HG03342 (cell line): ENCODE data around the gene LIPT1.
"Not testable (repeated sequence)": the region's sequence is repeated elsewhere in the genome, so short reads cannot be mapped to it uniquely, and the experiment has no call there.

ENCODE experiments used
- ATAC-seq: cut with Tn5 transposase; IDR thresholded peaks from one replicate; pipeline ENCODE4 v1.9.1; 2021; ENCODE audit warnings: mild to moderate bottlenecking, moderate library complexity; ENCODE audit not compliant: unreplicated experiment

The LIPT1 gene

DNA sequence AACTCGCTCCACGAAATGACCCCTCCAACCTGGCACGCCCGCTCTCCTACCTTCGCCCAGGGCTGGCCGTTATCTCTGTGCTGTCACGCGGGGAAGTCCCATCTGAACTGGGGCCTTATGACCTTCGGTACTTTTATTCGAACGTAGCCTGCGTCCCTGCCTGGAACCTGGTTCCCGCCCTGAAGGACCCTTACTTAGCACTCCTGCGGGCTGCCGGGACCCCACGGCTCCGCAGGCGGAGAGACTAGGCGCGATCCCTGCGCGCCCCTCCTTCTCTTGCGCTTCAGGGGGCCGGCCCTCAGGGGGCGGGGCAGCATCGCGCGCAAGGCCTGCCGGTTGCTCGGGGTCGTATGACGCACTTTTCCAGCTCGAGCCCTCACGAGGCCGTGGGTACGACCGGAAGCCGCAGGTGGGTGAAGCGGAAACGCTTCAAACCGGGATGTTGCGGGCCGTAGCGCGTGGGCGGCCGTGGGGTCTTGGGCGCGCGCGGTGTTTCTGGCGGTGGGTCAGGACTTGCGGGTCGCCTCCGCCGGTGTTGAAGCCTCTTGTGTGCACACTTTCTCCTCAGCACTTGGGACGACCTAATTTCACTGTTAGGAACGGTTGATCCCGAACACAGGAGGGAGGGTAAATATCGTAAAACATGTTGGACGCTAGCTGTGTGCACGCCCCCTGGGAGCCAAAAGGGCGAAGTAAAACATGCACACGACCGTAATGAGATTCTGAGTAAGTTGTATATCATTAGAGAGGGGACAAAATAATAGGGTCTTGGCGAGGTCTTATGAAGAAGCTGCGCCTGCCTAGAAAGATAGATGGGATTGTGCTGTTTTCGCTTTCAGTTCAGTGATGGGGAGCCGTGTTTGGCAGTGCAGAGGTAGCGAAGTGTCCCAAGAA, at the start of gene LIPT1, which contains the start of gene TSGA10:
TSS of gene LIPT1 (plus strand) at position 325 of the 894 bp plus-strand sequence. CDS start 6,991 bp downstream, outside the sequence.
TSS of gene TSGA10 (minus strand) at position 300 of the 894 bp plus-strand sequence. CDS start 45,503 bp downstream, outside the sequence.
- peak; percentile 96 for ATAC-seq

DNA sequence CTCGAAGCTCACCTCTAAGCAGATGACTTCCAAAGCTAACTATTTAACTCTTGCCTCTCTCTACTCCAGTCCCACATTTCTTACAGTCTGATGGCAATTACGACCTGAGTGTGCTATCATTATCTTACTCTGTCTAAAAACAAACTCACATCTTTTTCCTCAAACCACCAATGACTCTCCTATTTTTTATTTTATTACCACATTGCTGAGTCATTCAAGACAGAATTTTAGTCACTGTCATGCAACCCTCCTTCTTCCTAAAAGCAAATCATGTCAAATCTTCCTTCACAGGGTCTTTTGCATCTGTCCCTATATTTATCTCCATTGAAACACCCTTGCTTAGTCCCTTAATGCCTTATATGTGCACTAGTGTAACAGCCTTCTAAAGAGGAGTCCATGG, 47.9 kb upstream of the LIPT1 start:
- no peak for ATAC-seq

DNA sequence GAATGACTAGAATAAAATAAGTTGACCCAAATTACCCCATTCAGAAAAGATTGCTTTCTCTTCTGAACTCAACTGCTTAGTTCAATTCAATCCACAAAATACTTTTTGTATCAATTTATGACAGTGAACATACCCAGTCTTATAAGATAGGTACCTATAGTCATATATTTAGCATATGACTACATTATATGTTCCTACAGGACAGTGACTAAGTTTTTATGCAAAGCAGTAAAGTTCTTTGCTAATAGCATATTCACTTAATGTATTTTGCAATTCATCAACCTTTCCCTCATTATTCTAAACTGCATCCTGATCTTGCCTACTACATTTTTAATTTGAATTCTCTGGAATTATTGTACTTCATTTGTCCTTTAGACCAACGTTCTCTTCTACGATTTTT, 43.5 kb upstream of the LIPT1 start:
- no peak for ATAC-seq

DNA sequence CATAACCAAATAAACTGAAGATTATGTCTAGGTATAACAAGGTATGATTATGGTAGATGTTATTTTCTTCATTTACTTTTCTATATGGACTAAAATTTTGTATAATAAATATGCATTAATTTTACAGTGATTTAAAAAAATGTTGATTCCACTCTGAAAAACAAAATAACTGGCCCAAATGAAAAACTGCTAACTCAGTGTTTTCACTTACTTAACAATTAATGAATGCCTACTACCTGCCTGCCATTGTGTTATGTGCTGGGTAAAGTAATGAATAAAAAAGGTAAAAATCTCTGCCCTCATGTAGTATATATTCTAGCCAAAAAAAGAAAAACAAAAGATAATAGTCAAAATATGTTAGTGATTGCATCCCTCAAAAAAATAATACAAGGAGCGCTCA, 42.8 kb upstream of the LIPT1 start:
- ATAC-seq: no peak

DNA sequence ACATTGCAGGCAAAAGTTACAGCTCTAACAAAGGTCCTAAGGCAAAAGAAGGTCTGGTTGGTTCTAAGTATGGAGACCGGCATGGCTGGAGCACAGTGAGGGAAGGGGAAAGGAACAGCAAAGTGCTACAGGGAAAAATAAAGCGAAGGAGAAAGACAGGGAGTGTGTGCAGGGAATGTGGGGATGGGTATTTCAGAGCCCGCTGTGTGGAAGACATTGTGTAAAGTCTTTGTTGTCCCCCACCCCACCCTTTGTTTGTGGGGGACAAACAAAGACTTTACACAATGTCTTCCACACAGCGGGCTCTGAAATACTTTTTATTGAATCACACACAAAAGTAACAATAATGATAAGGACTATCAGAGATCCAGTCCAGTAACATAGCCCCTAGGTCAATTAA, 42.1 kb upstream of the LIPT1 start:
- ATAC-seq: no peak

DNA sequence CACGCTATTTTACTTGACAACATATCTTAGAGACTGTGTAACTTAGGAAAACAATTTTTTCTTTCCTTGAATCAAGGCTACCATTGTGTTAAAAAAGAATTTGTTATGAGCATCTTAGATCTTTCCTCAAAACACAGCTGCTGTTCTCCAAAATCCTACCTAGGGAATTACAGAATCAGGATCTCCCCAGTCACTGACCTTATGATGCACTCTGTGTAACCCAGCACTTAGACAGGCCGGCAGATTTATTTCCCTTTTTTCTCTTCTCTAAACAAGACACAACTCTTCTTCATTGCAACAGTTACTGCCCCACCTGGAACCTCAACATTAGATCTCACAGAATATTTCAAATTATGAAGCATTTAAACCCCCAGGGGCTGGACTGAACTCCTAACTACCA, 26.8 kb upstream of the LIPT1 start:
- no peak for ATAC-seq

DNA sequence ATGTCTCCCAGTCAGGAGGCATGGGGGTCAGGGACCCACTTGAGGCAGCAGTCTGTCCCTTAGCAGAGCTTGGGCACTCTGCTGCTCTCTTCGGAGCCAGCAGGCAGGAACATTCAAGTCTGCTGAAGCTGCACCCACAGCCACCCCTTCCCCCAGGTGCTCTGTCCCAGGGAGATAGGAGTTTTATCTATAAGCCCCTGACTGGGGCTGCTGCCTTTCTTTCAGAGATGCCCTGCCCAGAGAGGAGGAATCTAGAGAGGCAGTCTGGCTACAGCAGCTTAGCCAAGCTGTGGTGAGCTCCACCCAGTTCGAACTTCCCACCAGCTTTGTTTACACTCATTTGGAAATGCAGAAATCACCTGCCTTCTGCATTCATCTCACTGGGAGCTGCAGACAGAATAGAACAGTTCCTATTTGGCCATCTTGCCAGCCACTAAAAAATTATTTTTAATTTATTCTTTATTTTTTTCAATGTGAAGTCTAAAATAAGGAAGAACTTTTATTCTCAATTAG, 19.7 kb upstream of the LIPT1 start:
- ATAC-seq: not testable (repeated sequence)

DNA sequence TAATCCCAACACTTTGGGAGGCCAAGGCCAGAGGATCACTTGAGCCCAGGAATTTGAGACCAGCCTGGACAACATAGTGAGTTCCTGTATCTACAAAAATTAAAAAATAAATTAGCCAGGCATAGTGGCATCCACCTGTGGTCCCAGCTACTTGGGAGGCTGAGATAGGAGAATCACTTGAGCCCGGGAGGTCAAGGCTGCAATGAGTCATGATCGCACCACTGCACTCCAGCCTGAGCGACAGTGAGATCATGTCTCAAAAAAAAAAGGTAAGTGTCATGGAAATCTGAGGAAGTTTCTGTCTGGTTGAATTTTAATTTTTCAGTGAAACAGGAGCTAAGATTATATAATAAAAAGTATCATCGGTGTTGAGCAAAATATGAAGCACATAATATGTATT, 15.8 kb upstream of the LIPT1 start:
- ATAC-seq: no peak

DNA sequence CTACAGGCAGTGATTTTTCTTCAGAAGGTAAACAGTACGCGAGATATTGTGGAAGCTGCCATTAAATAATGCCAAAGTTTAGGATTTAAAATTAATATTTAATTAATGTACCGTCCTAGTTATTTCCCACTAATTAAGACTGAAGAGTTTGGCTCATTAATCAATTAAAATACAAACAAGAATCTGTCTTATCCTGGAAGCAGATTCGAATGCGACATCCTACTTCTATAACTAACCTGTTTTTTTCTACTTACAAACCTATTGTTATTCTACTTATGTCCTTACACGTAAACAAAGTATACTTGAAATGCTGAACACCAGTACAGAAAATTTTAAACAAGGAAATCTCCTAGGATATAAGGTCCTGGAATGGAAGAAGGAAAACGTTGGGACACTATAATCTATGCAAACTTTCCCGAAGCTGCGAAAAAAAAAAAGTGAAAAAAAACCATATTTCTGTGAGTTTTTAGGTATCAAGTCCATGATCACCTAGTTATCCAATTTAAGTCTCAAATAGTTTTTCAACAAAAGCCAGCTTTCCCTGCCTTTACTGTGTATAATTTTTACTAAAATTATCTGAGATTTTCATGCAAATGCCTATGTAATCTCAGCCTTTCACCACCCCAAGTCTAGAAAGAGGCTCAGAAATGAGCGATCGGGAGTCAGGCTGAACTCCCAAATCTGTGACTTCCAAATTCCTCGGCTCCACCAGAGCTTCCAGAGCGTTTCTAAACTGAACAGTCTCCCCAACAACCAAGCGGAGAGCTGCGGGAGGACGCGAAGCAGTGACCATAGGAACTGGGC, 14.5 kb upstream of the LIPT1 start:
- peak; percentile 1 for ATAC-seq

DNA sequence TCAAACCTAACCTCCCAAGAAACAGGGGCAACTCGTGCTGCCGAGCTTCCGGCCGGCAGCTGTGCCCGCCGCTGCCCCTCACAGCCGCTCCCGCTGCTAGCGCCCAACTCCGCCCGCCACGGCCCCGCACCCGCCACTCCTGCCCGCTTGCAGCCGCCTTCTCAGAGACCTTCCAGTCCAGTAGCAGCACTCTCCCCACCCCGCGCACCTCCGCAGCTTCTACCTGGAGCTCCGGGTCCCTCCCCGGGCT, 14.0 kb upstream of the LIPT1 start:
- peak; percentile 26 for ATAC-seq

DNA sequence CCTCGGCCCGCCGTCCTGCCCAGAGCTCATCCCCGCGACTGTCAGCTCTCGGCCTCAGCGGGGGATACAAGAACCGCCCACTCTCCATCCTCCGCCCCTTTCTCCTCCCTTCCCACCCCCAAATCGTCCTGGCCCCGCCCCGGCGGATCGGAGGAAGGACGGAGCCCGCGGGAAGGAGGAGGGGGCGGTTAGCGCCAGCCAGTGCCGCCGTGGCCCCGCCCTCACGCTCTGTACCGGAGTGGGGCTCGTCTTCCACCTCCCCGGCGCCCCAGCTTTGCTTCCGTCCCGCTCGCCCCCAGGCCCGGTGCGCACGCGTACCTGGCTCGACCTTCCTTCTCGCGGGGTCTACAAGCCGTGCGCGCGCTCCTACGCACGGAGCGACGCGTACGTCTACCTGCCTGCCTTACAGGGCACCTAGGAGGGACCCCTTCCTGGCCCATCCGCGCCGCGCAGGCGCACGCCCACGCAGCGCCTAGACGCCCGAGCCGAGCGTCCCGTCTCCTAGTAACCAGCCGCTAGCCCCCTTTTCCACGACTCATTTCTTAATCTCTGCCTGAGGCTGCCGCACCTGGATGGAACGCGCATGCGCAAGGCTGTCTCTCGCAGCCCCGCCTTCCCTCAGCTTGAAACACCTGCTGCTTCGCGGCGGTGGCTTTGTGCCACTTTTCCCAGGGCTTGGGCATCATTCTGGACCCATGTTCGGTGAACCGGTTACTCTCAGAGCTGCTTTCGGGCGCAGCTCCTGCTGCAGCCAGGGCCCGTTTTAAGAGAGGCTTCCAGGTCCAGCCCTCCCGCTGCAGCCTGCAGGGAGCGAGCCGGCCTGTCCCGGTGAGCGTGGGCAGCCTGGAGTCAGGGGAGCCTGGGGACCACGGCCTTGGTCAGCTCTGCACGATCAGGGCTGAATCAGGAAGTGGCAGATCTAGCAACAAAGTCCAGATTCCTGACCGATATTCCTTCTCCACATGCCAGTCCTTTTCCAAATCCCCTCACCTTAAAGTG, 13.4 kb upstream of the LIPT1 start, which contains the start of gene C2orf15:
TSS of gene C2orf15 (plus strand) at position 598 of the 999 bp plus-strand sequence. CDS start 8,852 bp downstream, outside the sequence.
- ATAC-seq: peak; percentile 86

DNA sequence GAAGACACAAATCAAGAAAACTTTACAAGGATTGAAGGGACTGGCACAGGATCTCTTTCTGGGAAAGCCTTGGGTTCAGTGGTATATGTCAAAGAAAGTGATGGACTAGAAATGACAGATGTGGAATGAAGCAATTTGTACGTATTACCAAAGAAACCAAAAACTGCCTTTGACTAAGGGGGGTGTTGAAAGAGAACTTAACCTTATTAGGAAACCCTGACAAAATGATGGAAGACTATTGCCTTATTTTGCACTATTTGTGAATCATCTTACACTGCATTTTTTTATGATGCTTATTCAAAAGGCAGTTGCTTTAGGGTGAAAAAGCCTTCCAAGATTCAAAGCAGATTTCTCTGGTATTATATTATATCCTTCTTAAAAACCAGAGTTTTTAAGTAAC, 4.1 kb upstream of the LIPT1 start:
- ATAC-seq: no peak

DNA sequence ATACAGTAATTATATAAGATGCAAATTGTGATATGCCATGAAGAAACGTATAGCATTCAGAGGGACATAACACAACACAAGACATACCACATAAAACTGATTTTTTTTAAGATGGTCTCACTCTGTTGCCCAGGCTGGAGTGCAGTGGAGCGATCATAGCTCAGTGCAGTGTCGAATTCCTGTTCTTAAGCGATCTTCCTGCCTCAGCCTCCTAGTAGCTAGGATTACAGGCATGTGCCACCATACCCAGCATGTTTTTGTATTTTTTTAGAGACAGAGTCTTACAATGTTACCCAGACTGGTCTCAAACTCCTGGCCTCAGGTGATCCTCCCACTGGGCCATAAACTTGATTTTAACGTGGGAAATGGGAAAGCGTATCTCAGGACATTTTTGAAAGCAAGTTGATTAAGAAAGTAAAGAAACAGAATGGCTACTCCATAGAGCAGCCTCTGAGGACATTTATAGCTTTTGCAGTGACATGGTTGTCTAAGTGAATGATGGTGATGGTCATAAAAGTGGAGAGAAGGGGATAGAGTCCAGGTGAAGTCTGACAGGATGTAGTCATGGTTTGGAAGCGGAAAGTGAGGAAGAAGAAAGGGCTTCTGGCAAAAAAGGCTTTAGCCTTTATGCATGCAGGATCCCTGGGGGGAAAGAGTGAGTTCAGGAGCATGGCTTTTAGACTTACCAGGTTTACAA, 2.4 kb upstream of the LIPT1 start:
- ATAC-seq: no peak

DNA sequence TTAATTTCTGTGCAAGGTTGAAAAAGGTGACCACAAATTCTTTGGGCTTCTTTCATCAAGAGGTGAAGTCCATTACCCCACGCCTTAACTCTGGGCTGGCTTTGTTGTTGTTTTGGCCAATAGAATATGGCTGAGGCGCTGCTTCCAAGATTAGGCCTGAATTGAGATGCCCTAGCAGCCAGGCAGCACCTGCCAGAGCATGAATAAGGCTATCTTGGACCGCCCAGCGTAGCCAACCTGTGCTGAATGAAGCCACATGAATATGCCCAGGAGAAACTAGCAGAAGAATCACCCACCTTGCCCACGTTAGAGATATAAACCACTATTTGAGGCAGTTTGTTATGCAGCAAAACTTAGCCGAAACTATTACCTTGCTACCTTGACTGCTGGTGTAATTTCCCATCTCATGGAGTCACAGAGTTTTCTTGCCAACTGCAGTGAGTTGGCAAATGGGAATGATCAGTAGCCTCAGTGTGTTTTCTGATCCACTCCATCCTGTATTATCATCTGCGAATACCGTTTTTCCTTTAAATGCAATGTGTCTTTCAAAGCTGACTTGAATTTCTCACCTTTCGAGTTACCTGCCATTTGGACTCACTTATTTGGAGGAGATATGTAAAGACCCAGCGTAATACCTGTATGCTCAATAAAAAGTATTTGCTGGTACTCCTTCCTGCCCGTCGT, 704 bp upstream of the LIPT1 start:
- ATAC-seq: no peak

DNA sequence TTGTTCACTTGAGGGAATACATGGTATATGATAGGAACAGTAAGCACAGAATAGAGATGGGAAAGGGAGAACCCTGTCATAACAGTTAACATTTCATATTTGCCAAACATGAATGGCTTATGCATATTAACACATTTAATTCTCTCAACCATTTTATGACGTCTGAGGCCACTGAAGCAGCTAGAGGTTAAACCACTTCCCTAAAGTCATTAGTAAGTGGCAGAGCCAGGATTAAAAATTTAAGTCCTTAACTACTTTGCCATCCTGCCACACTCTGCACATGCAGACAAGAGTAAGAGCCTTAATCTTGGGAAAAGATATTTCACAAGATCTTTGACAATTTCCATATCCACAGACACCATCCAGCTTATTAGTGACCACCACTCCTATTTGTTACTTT, 2.1 kb downstream of the LIPT1 start:
- ATAC-seq: no peak

DNA sequence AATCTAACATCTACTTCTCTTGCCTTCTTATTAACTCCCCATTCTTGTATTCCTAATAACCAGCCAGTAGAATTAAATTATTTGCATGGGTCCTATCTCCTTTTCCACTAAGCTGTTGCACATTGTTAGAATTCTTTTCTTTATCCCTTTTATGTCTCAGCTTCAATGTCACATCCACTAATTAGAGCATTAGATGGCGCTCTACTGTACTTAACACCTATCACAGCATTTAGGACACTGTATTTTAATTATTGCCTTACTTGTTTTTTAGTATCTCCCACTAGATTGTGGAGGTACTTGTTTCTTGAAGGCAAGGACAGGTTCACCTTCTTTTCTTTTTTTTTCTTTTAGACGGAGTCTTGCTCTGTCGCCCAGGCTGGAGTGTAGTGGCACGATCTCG, 3.8 kb downstream of the LIPT1 start:
- ATAC-seq: no peak

DNA sequence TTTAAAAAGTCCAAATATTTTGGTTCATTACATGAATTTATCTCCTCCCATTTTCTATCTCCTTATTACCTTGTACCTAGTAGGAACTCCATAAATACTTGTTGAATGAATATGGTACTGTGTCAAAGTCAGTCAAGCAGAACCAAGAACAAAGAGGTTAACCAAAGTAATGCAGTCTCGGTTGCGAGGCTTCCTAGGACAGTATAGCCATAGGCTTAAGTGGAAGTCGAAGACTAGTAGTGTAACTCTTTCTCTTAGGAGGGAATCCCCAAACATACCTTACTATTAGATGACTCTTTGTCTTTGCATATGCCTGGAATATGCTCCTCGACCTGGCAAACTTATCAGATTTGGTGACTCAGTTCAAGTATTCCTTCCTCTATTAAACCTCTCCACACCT, 4.8 kb downstream of the LIPT1 start:
- no peak for ATAC-seq

DNA sequence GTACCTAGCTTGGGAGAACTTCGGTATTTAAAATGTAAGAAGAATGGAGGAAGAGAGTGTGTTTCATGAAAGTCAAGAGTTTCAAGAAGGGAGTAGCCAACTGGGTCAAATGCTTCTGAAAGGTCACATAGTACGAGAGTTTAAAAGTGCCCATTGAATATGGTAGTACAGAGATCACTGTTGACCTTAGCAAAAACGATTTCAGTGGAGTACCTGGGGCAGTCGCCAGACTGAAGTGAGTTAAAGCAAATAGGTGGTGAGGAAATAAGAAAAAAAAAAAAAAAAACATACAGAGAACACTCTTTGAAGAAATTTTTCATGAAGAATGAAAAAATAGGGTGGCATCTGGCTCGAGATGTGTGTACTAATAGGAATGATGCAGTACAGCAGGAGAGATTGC, 11.5 kb downstream of the LIPT1 start:
- no peak for ATAC-seq

DNA sequence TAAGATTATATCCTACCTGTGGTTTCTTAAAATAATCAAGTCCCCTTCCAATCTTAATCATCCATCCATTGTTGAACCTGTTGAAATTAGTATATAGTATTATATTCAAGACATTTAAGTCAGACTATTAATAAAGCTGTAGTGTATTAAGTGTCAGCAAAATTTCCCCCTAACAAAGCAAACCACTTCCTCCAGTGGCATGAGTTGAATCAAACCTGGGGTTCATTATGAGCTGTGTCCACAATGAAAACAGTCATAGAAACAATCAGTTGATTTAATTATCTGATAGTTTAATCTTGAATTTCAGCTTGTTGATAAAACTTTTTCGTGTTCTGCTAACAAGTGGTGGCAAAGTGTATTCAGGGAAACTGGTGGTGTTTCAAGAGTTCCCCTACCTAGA, 14.8 kb downstream of the LIPT1 start:
- no peak for ATAC-seq
